BJ (cell line): ENCODE data around the gene DOCK4. TPM values are rescaled to one million over a fixed set of nuclear protein-coding genes. Genes with fewer than 3 reads are reported as not detected.

Experiments used
- CTCF ChIA-PET: fragments of 350-600 bp; formaldehyde crosslinking; extraction: SDS; loops from one replicate; lab custom pipeline; 2021; ENCODE audit warnings: antibody characterized with exemption, inconsistent platforms; lab: Yijun Ruan, JAX
- POLR2A ChIA-PET: fragments of 300-600 bp; sonication (Branson Sonifier 250); formaldehyde crosslinking; extraction: SDS; loops from one replicate; lab custom pipeline; 2021; ENCODE audit warnings: antibody characterized with exemption; lab: Charles Lee
- DNase-seq: peaks from one replicate; pipeline ENCODE4 v3.0.0-alpha.2; 2011; ENCODE audit warnings: low read depth
- H3K27me3 ChIP-seq: 2 replicates; pipeline ENCODE4 v1.6.0; 2011; ENCODE audit warnings: low read length; ENCODE audit not compliant: control insufficient read depth, insufficient read depth
- H3K36me3 ChIP-seq: 2 replicates; pipeline ENCODE4 v1.5.1; 2011; ENCODE audit warnings: low read length; ENCODE audit not compliant: control insufficient read depth, insufficient read depth
- H3K4me3 ChIP-seq: 2 replicates; pipeline ENCODE4 v1.5.1; 2011; ENCODE audit warnings: low read depth, mild to moderate bottlenecking, control low read depth, low read length
- CTCF ChIP-seq: IDR thresholded peaks from 2 replicates; pipeline ENCODE4 v1.5.1; 2011; ENCODE audit warnings: low read depth, mild to moderate bottlenecking, control low read depth, inconsistent platforms, low read length, moderate library complexity; ENCODE audit not compliant: insufficient read depth
- polyA plus RNA-seq: library from polyadenylated mRNA; depleted of rRNA; stranded (reverse); fragments of >200 nt; gene quantifications from 2 replicates; pipeline ENCODE4 v1.2.3, GENCODE V29; 2011

The DOCK4 gene
- polyA plus RNA-seq, 1 experiment, result 0.15 TPM

GRCh38 chr7:111860248-111860647 is 346.0 kb downstream of the DOCK4 start:
- ChIA-PET CTCF (no interaction called here), POLR2A (no interaction called here)
- TF ChIP-seq CTCF, result no peak
- Histone ChIP-seq H3K36me3 (no peaks in the 10 kb centered on the region), H3K27me3 (no peaks in the 10 kb centered on the region), H3K4me3 (no peak overlapping the region)
- DNase-seq, result no peak

- POLR2A ChIA-PET, result no interaction called here
- TF ChIP-seq CTCF, result no peak
- CTCF ChIA-PET, result interaction anchor here (7.7 kb wide), 1 partner anchor 97 kb away, joined by 86 read pairs; no protein-coding TSS in a partner anchor
- Histone ChIP-seq H3K27me3 (no peaks in the 10 kb centered on the region), H3K4me3 (no peak overlapping the region), H3K36me3 (no peaks in the 10 kb centered on the region)
- no peak for DNase-seq
Measured at GRCh38 chr7:111858331-111858730, 347.9 kb downstream of the DOCK4 start.

- DNase-seq, result no peak
- no peaks in the 10 kb centered on the region for H3K36me3 ChIP-seq
- ChIA-PET POLR2A (no interaction called here), CTCF (interaction anchor here (0.6 to 7.7 kb wide), 21 partner anchors 9 to 640 kb away, joined by 3 to 86 read pairs (median 6); no protein-coding TSS in a partner anchor)
- H3K4me3 ChIP-seq, result no peak overlapping the region
- no peaks in the 10 kb centered on the region for H3K27me3 ChIP-seq
- TF ChIP-seq CTCF, result peak; percentile 37
Measured at GRCh38 chr7:111855842-111856227, 350.4 kb downstream of the DOCK4 start.

GRCh38 chr7:111855161-111855841 is 350.9 kb downstream of the DOCK4 start:
- no peak overlapping the region for H3K4me3 ChIP-seq
- H3K36me3 ChIP-seq, result no peaks in the 10 kb centered on the region
- no peak for DNase-seq
- POLR2A ChIA-PET, result no interaction called here
- CTCF ChIA-PET, result interaction anchor here (0.6 to 7.7 kb wide), 24 partner anchors 9 to 1773 kb away, joined by 3 to 86 read pairs (median 6); no protein-coding TSS in a partner anchor
- TF ChIP-seq CTCF, result peak; percentile 75
- H3K27me3 ChIP-seq, result no peaks in the 10 kb centered on the region

- no peak for DNase-seq
- no peaks in the 10 kb centered on the region for H3K36me3 ChIP-seq
- peak; percentile 20; the same call in 1 of the 2 replicates for TF ChIP-seq CTCF
- POLR2A ChIA-PET, result no interaction called here
- CTCF ChIA-PET, result interaction anchor here (0.7 to 7.7 kb wide), 8 partner anchors 10 to 112 kb away, joined by 3 to 86 read pairs (median 18); no protein-coding TSS in a partner anchor
- H3K27me3 ChIP-seq, result no peaks in the 10 kb centered on the region
- no peak overlapping the region for H3K4me3 ChIP-seq
Measured at GRCh38 chr7:111853201-111853990, 352.8 kb downstream of the DOCK4 start.
